ENCODE results near the gene SOX9.

DNA sequence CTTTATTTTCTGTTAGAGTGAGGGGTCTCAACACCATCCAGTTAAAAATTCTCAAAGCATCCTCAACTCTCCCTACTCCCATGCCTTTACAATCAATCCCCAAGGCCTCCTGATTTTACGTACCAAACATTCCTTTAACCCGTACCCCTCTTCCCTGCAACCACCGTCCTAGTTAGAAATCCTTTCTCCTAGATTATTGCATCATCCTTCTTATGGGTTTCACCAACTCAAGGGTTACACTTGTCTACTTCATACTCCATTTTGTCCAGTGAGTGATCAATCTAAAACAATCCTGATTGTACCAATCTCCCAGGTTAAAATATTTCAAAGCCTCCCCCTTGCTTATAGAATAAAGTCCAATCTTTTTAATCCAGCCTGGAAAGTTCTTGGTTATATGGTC, 24.7 kb downstream of the SOX9 start:
- TF ChIP-seq HDGF (IDR thresholded peaks at IDR 0.05; ENCODE audit: borderline replicate concordance), result no peak
- TF ChIP-seq BHLHE40 (IDR thresholded peaks at IDR 0.05; ENCODE audit: borderline replicate concordance), result no peak
- TF ChIP-seq FOXK2 (IDR thresholded peaks at IDR 0.05), result no peak
- no peak for TF ChIP-seq TARDBP (IDR thresholded peaks at IDR 0.05)
- TF ChIP-seq NFRKB (IDR thresholded peaks at IDR 0.05), result no peak
- TF ChIP-seq, protein P1, sequence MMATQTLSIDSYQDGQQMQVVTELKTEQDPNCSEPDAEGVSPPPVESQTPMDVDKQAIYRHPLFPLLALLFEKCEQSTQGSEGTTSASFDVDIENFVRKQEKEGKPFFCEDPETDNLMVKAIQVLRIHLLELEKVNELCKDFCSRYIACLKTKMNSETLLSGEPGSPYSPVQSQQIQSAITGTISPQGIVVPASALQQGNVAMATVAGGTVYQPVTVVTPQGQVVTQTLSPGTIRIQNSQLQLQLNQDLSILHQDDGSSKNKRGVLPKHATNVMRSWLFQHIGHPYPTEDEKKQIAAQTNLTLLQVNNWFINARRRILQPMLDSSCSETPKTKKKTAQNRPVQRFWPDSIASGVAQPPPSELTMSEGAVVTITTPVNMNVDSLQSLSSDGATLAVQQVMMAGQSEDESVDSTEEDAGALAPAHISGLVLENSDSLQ (IDR thresholded peaks at IDR 0.05), result no peak
